DND-41 (cell line): ENCODE measurements around the gene CYFIP2.
A peak's percentile ranks its signal among the peaks of the same experiment; 100 is the strongest.
"Not testable (repeated sequence)": the region's sequence is repeated elsewhere in the genome, so short reads cannot be mapped to it uniquely, and the experiment has no call there.

Experiments
- ATAC-seq: fragments of 200-7000 bp; cut with Tn5 transposase; 3 replicates; pipeline ENCODE4 v1.9.1; 2021; ENCODE audit warnings: low read depth; ENCODE audit not compliant: insufficient read depth
- DNase-seq: peaks from one replicate; pipeline ENCODE4 v3.0.0-alpha.2; 2020
- H2AFZ ChIP-seq: 2 replicates; pipeline ENCODE4 v1.6.0; 2012; ENCODE audit warnings: low read depth, low read length
- H3K27ac ChIP-seq: 2 replicates; pipeline ENCODE4 v1.5.1; 2012; ENCODE audit warnings: low read length, inconsistent platforms
- H3K27me3 ChIP-seq: fragments of 200-600 bp; sonication (generic); 2 replicates; pipeline ENCODE4 v1.6.0; 2012; ENCODE audit warnings: low read length, mild to moderate bottlenecking, inconsistent platforms; ENCODE audit not compliant: insufficient read depth, poor library complexity
- H3K36me3 ChIP-seq: 2 replicates; pipeline ENCODE4 v1.5.1; 2012; ENCODE audit warnings: low read length, inconsistent platforms; ENCODE audit not compliant: insufficient read depth
- H3K4me1 ChIP-seq: 2 replicates; pipeline ENCODE4 v1.5.1; 2012; ENCODE audit warnings: mild to moderate bottlenecking, low read length; ENCODE audit not compliant: insufficient read depth
- H3K4me2 ChIP-seq: 2 replicates; pipeline ENCODE4 v1.6.0; 2012; ENCODE audit warnings: mild to moderate bottlenecking, moderate library complexity, low read length, inconsistent platforms; ENCODE audit not compliant: insufficient read depth
- H3K4me3 ChIP-seq, 2 experiments: fragments of 200-600 bp in 1 of 2; shearing (Covaris generic) in 1 of 2; 2 replicates each; pipeline ENCODE4 v1.5.1; 2012 to 2016; ENCODE audit warnings: inconsistent platforms in 2 of 2, low read length in 2 of 2, mild to moderate bottlenecking in 2 of 2, low read depth in 1 of 2, moderate library complexity in 1 of 2
- H3K79me2 ChIP-seq: 2 replicates; pipeline ENCODE4 v1.6.0; 2012; ENCODE audit warnings: low read length, inconsistent platforms; ENCODE audit not compliant: insufficient read depth
- H3K9ac ChIP-seq: 2 replicates; pipeline ENCODE4 v1.6.0; 2012; ENCODE audit warnings: low read depth, mild to moderate bottlenecking, inconsistent platforms, low read length, moderate library complexity
- H3K9me3 ChIP-seq: 2 replicates; pipeline ENCODE4 v1.5.1; 2012; ENCODE audit warnings: low read length, moderate library complexity, mild to moderate bottlenecking, inconsistent platforms; ENCODE audit not compliant: insufficient read depth, severe bottlenecking
- H4K20me1 ChIP-seq: 2 replicates; pipeline ENCODE4 v1.6.0; 2012; ENCODE audit warnings: low read length; ENCODE audit not compliant: insufficient read depth
- CTCF ChIP-seq: IDR thresholded peaks from 2 replicates; pipeline ENCODE4 v1.5.1; 2012; ENCODE audit warnings: borderline replicate concordance, low read length, moderate library complexity, mild to moderate bottlenecking; ENCODE audit not compliant: poor library complexity, severe bottlenecking; ENCODE audit errors: extremely low read depth
- EZH2 ChIP-seq: IDR thresholded peaks from 3 replicates; pipeline ENCODE4 v1.6.1; 2012; ENCODE audit warnings: borderline replicate concordance, low read depth, mild to moderate bottlenecking, moderate library complexity, low read length, inconsistent platforms; ENCODE audit not compliant: severe bottlenecking

Gene CYFIP2

GRCh38 chr5:157233515-157233914 is 32.4 kb upstream of the CYFIP2 start:
- H3K4me2 ChIP-seq: no peak overlapping the region
- ATAC-seq: no peak; the same call in 2 of the 3 replicates
- no peaks in the 10 kb centered on the region for H3K79me2 ChIP-seq
- H3K27me3 ChIP-seq: no peaks in the 10 kb centered on the region
- H3K4me3 ChIP-seq: no peak overlapping the region
- TF ChIP-seq CTCF: no peak
- no peak for TF ChIP-seq EZH2
- H3K36me3 ChIP-seq: peaks cover 98% of the 10 kb centered on the region
- H3K9ac ChIP-seq: no peak overlapping the region
- DNase-seq: no peak
- no peak overlapping the region for H2AFZ ChIP-seq
- 0 out of 2 replicates have a peak overlapping the region, but pooled peaks have one; percentile 7 for H3K27ac ChIP-seq
- H4K20me1 ChIP-seq: no peaks in the 10 kb centered on the region
- H3K9me3 ChIP-seq: no peaks in the 10 kb centered on the region
- no peaks in the 10 kb centered on the region for H3K4me1 ChIP-seq

- Histone ChIP-seq H3K79me2 (no peaks in the 10 kb centered on the region), H3K27ac (no peak overlapping the region), H3K36me3 (peaks cover 97% of the 10 kb centered on the region), H3K9ac (no peak overlapping the region), H3K27me3 (no peaks in the 10 kb centered on the region), H3K4me2 (no peak overlapping the region), H3K4me3 (no peak overlapping the region), H3K9me3 (no peaks in the 10 kb centered on the region), H4K20me1 (no peaks in the 10 kb centered on the region), H3K4me1 (no peaks in the 10 kb centered on the region), H2AFZ (no peak overlapping the region)
- ATAC-seq (no peak), DNase-seq (no peak)
- TF ChIP-seq EZH2 (no peak), CTCF (no peak)
Observed at GRCh38 chr5:157236423-157236822, 29.5 kb upstream of the CYFIP2 start.

- no peak overlapping the region for H3K4me3 ChIP-seq
- no peaks in the 10 kb centered on the region for H3K4me1 ChIP-seq
- H4K20me1 ChIP-seq: no peaks in the 10 kb centered on the region
- TF ChIP-seq CTCF: no peak
- no peak for TF ChIP-seq EZH2
- H3K79me2 ChIP-seq: no peaks in the 10 kb centered on the region
- no peaks in the 10 kb centered on the region for H3K27me3 ChIP-seq
- no peak overlapping the region for H3K27ac ChIP-seq
- H3K9ac ChIP-seq: no peak overlapping the region
- no peak overlapping the region for H3K4me2 ChIP-seq
- H3K36me3 ChIP-seq: peaks cover 98% of the 10 kb centered on the region
- no peak overlapping the region for H2AFZ ChIP-seq
- ATAC-seq (no peak), DNase-seq (no peak)
- no peaks in the 10 kb centered on the region for H3K9me3 ChIP-seq
Observed at GRCh38 chr5:157241483-157241882, 24.4 kb upstream of the CYFIP2 start.

- H3K9me3 ChIP-seq, H3K27ac ChIP-seq, H2AFZ ChIP-seq, H3K79me2 ChIP-seq, DNase-seq, H3K4me3 ChIP-seq, ATAC-seq, H3K9ac ChIP-seq, H3K27me3 ChIP-seq, H3K4me2 ChIP-seq, H4K20me1 ChIP-seq: not testable (repeated sequence)
- Histone ChIP-seq H3K4me1 (peaks cover 25% of the 10 kb centered on the region), H3K36me3 (peaks cover 98% of the 10 kb centered on the region)
Observed at GRCh38 chr5:157244704-157245103, 21.2 kb upstream of the CYFIP2 start.
